Measurements from ENCODE around the gene MBP. TPM values are rescaled to one million over a fixed set of nuclear protein-coding genes. Genes with fewer than 3 reads are reported as not detected.

MBP gene
- total and polyA plus RNA-seq, 10 of the 15 experiments (the other 5 are each of a cell fraction or from before 2014, with no cell fraction given) = 12.2 to 67.8 (median 42.1) TPM

- TF ChIP-seq SKIL (IDR thresholded peaks at IDR 0.05; ENCODE audit: low read depth, poor library complexity, severe bottlenecking) = no peak
- TF ChIP-seq MEF2B (IDR thresholded peaks at IDR 0.05; ENCODE audit: partially characterized antibody, poor library complexity, severe bottlenecking) = peak; percentile 38
- Histone ChIP-seq H3K4me2 (ENCODE audit: control insufficient read depth, insufficient read depth) (no peak overlapping the region; the same call in 1 of the 2 replicates), H3K27ac (ENCODE audit: control insufficient read depth, insufficient read depth) (peak overlapping the region; percentile 56), H3K27me3 (replicated peaks in 1 of 2; ENCODE audit: control insufficient read depth in 2 of 2, insufficient read depth in 2 of 2, low read length in 1 of 2) (no peaks in the 10 kb centered on the region), H3K79me2 (ENCODE audit: control insufficient read depth, insufficient read depth, low read length) (peaks cover 43% of the 10 kb centered on the region), H4K20me1 (ENCODE audit: control insufficient read depth, insufficient read depth) (no peaks in the 10 kb centered on the region), H2AFZ (ENCODE audit: control insufficient read depth, low read depth, low read length) (no peak overlapping the region), H3K36me3 (ENCODE audit: control insufficient read depth in 2 of 2, insufficient read depth in 2 of 2, low read length in 1 of 2) (peaks cover 20 to 25% of the 10 kb centered on the region in 2 experiments), H3K4me3 (no peak overlapping the region), H3K9ac (ENCODE audit: control insufficient read depth, insufficient read depth, low read length) (no peak overlapping the region), H3K4me1 (ENCODE audit: control insufficient read depth, insufficient read depth, low read length) (peaks cover 66% of the 10 kb centered on the region), H3K9me3 (replicated peaks; ENCODE audit: control insufficient read depth, insufficient read depth, low read length) (no peaks in the 10 kb centered on the region)
- POLR2A ChIA-PET = interaction anchor here (0.7 to 2.1 kb wide), 7 partner anchors 15 to 34 kb away, joined by 3 to 7 read pairs (median 4); no protein-coding TSS in a partner anchor
- no TSS peak for BruUV-seq (replicated peaks)
- RAD21 ChIA-PET (ENCODE audit: unreplicated experiment) = interaction anchor here (0.7 to 2.0 kb wide), 9 partner anchors 17 to 117 kb away, joined by 4 to 6 read pairs (median 4); no protein-coding TSS in a partner anchor
- in situ Hi-C loops (cut with MboI) (no loop called here), intact Hi-C loops (cut with micrococcal nuclease; ENCODE audit: unreplicated experiment) (no loop called here)
- WGBS (ENCODE audit: insufficient coverage, insufficient replicate concordance, low lambda C conversion rate, missing lambda C conversion rate) = 81% methylated on average over 11 of the region's 11 CpGs
- ATAC-seq = no peak
- DNase-seq (ENCODE audit: low read depth, low spot score) = no peak
- no peak for FAIRE-seq
- CTCF ChIA-PET = interaction anchor here (0.8 to 2.4 kb wide), 7 partner anchors 27 to 114 kb away, joined by 3 to 8 read pairs (median 4); no protein-coding TSS in a partner anchor
- SMC1A ChIA-PET (ENCODE audit: uncharacterized antibody, unreplicated experiment) = interaction anchor here (0.8 to 2.4 kb wide), 17 partner anchors 9 to 133 kb away, joined by 3 to 13 read pairs (median 4); no protein-coding TSS in a partner anchor
These were observed 35.4 kb downstream of the MBP start for GRCh38 chr18:77096936-77097886.

Data from GM12878 (cell line).